22Rv1 (cell line): ENCODE data around the gene MMD2.

Experiments
- CTCF ChIP-seq: fragments of 450-650 bp; IDR thresholded peaks from 2 replicates; pipeline ENCODE4 v1.5.1; 2017; ENCODE audit warnings: mild to moderate bottlenecking
- ZFX ChIP-seq: fragments of 450-650 bp; IDR thresholded peaks from 2 replicates; pipeline ENCODE4 v1.6.1; 2017; ENCODE audit warnings: antibody characterized with exemption, borderline replicate concordance

GRCh38 chr7:4944939-4945338, 14.0 kb downstream of the MMD2 start:
- TF ChIP-seq CTCF: no peak
- TF ChIP-seq ZFX: no peak
